T-helper 2 cell treated with Interferon-gamma antibody and Interleukin-4, amounts not matched to agents 5 μg/mL and 100 μg/mL, for 36 hours (primary cell): ENCODE results near the gene THAP4.

ENCODE experiments used
- DNase-seq: peaks from one replicate; pipeline ENCODE4 v3.0.0; 2021; ENCODE audit warnings: low spot score
- H3K27ac Mint-ChIP-seq: one replicate; pipeline ENCODE4 v1.8.0; 2021; ENCODE audit warnings: mild to moderate bottlenecking, mixed read lengths
- H3K27me3 Mint-ChIP-seq: one replicate; pipeline ENCODE4 v1.8.0; 2021; ENCODE audit warnings: low read depth, mixed read lengths
- H3K36me3 Mint-ChIP-seq: one replicate; pipeline ENCODE4 v1.8.0; 2021; ENCODE audit warnings: low read depth, mixed read lengths
- H3K4me1 Mint-ChIP-seq: one replicate; pipeline ENCODE4 v1.8.0; 2021; ENCODE audit warnings: low read depth, mixed read lengths
- H3K4me3 Mint-ChIP-seq: one replicate; pipeline ENCODE4 v1.8.0; 2022; ENCODE audit warnings: mild to moderate bottlenecking, moderate library complexity, mixed read lengths
- H3K9me3 Mint-ChIP-seq: one replicate; pipeline ENCODE4 v1.8.0; 2021; ENCODE audit warnings: mixed read lengths

Gene THAP4

DNA sequence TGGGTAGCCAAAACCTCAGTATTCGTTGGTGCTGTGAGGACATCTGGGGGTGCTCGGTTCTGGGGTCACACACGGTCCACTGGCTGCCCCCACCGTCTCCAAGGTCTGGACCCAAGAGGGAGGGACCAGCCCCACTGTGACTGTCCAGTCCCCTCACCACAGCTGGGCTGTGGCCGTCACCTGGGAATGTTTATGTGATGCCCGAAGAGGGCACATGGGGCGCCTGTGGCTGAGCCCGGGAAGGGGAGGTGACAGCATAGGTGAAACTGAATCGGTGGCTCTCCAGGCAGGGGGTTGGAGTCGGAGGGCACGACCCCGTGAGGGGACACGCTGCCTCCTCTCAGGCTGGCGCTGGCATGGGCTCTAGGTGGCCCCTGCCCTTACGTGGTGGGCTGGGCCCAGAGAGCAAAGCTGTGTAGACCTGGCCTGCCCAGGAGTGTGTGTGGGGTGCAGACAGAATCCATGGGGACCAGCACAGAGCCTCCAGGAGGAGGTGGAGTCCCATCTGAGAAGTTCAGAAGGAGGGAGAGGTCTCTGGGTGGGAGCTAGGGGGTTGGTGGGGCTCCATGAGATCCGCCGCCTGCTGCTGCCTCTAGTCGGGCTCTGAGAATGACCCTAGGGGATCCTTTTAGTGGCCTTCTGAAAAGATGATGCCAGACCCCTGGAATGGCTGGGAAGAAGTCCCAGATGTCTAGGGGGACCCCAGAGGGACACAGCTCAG is 76.6 kb downstream of the THAP4 start:
- DNase-seq = no peak
- Mint-ChIP-seq H3K27ac (no peak overlapping the region), H3K9me3 (no peaks in the 10 kb centered on the region), H3K27me3 (peaks cover 38% of the 10 kb centered on the region), H3K36me3 (peaks cover 3% of the 10 kb centered on the region), H3K4me3 (peak overlapping the region; percentile 40), H3K4me1 (peaks cover 10% of the 10 kb centered on the region)

DNA sequence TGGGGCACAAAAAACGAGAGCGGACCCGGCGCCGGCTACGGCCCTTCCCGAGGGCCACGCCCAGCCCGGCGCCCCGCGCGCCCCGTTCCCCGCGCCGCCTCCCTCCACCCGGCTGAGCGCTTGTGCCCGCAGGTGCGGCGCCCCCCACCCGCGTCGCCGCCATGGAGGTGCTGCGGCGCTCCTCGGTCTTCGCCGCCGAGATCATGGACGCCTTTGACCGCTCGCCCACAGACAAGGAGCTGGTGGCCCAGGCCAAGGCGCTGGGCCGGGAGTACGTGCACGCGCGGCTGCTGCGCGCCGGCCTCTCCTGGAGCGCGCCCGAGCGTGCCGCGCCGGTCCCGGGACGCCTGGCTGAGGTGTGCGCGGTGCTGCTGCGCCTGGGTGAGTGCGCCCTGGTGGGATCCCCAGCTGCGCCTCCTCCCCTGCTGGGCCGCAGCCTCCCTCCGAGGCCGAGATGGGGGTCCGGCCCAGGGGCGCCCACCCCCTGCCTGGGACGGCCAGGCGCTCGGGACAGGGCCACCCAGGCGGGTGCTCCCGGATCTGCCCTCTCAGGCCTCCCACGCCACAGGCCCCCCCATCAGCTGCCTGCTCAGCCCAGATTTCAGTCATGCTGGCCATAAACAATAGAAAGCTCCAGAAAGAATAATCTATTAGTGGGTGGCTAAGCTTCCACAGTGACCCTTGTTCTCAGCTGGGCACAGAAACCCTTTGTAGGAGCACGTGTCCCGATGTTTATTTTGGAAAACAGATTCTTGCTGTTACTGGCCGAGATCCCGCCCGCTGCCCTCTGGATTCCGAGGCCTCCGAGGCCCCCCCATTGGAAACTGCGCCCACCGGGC is 77.4 kb downstream of the THAP4 start:
- no peaks in the 10 kb centered on the region for H3K9me3 Mint-ChIP-seq
- peaks cover 3% of the 10 kb centered on the region for H3K36me3 Mint-ChIP-seq
- DNase-seq = no peak
- H3K27ac Mint-ChIP-seq = no peak overlapping the region
- peak overlapping the region; percentile 40 for H3K4me3 Mint-ChIP-seq
- H3K27me3 Mint-ChIP-seq = peaks cover 40% of the 10 kb centered on the region
- H3K4me1 Mint-ChIP-seq = peaks cover 10% of the 10 kb centered on the region

DNA sequence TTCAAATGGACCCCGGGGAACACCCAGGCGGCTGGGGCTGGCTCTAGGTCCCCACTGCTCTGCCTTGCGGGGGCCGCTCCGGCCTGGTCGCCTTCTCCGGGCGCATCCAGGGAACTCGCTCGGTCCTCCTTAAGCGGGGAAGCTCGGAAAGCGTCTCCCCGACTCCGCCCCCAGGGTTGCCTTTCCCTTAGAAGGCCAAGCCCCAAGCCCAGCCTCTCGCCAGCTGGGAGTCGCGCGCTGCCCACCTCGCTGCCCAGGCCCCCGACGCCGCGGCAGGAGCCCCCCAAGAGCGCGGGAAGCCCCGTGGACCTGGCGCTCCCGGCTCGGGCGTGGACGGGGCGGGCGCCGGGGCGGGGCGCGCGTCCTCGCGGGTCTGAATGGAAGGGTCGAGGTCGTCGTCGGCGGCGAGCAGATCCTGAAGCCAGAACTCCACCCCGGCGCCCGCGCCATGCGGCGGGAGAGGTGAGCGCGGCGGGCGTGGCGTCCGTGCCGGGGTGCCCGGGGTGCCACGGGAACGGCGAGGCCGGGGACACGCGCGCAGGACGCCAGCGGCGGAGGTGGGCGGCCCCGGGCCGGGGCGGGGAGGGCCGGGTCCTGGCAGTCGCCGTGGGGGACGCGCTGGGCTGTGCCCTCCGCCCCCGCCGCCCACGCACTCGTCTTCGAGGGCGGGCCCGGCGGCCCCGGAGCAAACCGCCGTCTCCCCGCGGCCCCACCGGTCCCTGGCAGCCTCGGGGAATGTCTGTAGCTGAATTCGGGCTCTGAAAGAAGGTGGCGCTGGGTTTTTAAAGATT is 78.2 kb downstream of the THAP4 start, which contains the start of gene BOK:
Gene BOK, plus strand, starts transcription at position 214 of the 791 bp plus-strand sequence. CDS start 739 bp downstream, outside the sequence.
- Mint-ChIP-seq H3K36me3 (peaks cover 3% of the 10 kb centered on the region), H3K9me3 (no peaks in the 10 kb centered on the region), H3K4me3 (peak within 1 kb of the TSS; percentile 67), H3K27me3 (peaks cover 40% of the 10 kb centered on the region), H3K27ac (no peak within 1 kb of the TSS), H3K4me1 (peaks cover 10% of the 10 kb centered on the region)
- DNase-seq = peak; percentile 24

DNA sequence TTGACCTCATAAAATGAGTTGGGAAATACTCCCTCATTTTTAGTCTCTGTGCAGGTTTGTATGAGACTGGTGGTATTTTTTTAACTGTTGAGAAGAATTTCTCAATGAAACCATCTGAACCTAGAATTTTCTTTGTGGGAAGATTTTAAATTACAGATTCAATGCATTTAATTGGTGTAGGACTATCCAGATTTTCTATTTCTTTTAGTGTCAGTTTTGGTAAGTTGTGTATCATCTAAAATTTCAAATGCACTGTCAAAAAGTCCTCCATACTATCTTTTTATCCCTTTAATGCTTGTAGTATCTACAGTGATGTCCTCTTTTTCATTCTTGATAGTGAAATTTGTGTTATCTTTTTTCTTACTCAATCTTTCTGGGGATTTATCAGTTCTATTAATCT is 80.2 kb downstream of the THAP4 start:
- H3K36me3 Mint-ChIP-seq = peaks cover 3% of the 10 kb centered on the region
- peaks cover 10% of the 10 kb centered on the region for H3K4me1 Mint-ChIP-seq
- no peak overlapping the region for H3K27ac Mint-ChIP-seq
- H3K27me3 Mint-ChIP-seq = peaks cover 41% of the 10 kb centered on the region
- H3K9me3 Mint-ChIP-seq = no peaks in the 10 kb centered on the region
- DNase-seq = no peak
- H3K4me3 Mint-ChIP-seq = no peak overlapping the region

DNA sequence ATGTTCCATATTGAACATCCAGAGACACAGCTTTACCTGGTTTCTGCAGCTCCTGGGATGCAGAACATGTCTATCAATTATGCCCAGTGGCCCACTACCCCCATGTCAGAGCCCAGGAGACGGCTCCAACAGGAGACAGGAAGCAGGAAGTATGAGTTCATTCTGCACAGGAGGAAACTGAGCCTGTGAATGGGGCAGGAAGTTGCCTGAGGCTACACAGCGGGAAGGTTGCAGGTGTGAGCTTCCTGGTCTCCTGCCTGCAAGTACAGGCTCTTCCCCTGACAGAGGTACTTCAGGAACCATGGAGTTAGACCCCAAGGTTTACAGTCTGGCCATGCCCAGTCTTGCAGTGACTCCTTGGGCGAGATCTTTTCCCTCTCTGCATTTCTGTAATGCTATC is 81.2 kb downstream of the THAP4 start:
- H3K4me3 Mint-ChIP-seq = no peak overlapping the region

DNA sequence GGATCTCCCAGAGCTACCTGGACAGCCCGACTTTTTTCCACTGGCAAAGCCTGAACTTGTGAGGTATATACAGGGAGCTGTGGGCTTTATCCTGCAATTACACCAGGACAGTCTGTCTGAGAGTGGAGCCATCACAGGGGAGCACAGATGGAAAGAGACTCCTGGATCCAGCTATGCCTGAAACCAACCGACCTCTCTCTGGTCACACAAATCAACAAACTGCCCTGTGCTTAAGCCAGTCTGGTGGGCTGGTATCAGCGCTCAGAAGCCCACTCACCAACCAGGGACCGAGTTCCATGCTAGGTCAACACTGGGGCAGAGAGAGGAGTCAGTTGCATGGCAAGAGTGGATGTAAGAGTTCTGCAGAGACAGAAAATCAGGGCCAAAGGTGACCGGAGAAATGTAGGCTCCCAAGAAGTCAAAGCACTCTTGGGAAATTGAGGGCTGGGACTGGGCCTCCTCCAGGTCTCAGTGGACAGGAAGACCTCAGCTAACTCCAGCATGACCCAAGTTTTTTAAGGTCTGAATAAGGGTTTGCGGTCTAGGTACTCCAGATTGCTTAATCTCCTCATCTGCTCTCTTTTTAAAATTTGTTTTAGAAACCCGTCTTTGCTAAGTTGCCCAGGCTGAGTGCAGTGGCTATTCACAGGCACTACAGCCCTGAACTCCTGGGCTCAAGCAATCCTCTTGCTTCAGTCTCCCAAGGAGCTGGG is 82.2 kb downstream of the THAP4 start:
- DNase-seq = no peak
- Mint-ChIP-seq H3K4me1 (peaks cover 10% of the 10 kb centered on the region), H3K36me3 (peaks cover 3% of the 10 kb centered on the region), H3K27ac (no peak overlapping the region), H3K4me3 (no peak overlapping the region), H3K27me3 (peaks cover 39% of the 10 kb centered on the region), H3K9me3 (no peaks in the 10 kb centered on the region)

More for the DNA sequence above, 81.2 kb downstream of the THAP4 start:
- peaks cover 10% of the 10 kb centered on the region for H3K4me1 Mint-ChIP-seq
- peaks cover 45% of the 10 kb centered on the region for H3K27me3 Mint-ChIP-seq
- H3K27ac Mint-ChIP-seq = no peak overlapping the region
- H3K9me3 Mint-ChIP-seq = no peaks in the 10 kb centered on the region
- H3K36me3 Mint-ChIP-seq = peaks cover 3% of the 10 kb centered on the region
- DNase-seq = no peak

DNA sequence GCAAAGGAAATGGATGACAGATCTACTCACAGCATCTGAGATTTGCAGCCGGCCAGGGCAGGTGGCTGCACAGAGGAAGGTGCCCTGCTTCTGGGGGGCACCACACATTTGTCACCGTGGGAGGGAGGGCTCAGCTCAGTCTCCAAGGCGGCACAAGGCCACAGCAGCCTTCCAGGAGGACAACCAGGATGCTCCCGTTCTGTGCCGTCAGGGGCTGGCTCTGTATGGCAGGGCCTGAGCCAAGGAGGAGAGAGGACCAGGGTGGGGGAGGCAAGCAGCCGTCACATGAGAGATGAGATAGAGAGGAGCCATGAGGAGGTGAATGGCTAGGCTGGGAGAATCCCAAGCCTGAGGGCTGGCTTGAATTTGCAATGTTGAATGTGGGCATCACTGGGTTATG is 83.0 kb downstream of the THAP4 start:
- peaks cover 42% of the 10 kb centered on the region for H3K27me3 Mint-ChIP-seq
- peaks cover 10% of the 10 kb centered on the region for H3K4me1 Mint-ChIP-seq
- no peak overlapping the region for H3K27ac Mint-ChIP-seq
- H3K9me3 Mint-ChIP-seq = no peaks in the 10 kb centered on the region
- H3K36me3 Mint-ChIP-seq = peaks cover 3% of the 10 kb centered on the region
- H3K4me3 Mint-ChIP-seq = no peak overlapping the region
- no peak for DNase-seq

DNA sequence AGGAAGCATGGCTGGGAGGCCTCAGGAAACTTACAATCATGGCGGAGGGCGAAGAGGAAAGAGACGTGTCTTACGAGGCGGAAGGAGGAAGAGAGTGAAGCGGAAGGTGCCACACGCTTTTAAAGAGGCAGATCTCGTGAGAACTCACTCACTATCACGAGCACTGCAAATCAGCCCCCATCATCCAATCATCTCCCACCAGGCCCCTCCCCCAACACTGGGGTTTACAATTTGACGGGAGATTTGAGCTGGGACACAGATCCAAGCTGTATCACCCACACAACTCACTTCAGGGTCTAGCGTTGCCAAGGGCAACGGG is 83.5 kb downstream of the THAP4 start:
- Mint-ChIP-seq H3K4me1 (peaks cover 10% of the 10 kb centered on the region), H3K27ac (no peak overlapping the region), H3K27me3 (peaks cover 42% of the 10 kb centered on the region), H3K9me3 (no peaks in the 10 kb centered on the region), H3K4me3 (no peak overlapping the region), H3K36me3 (peaks cover 3% of the 10 kb centered on the region)
- no peak for DNase-seq

DNA sequence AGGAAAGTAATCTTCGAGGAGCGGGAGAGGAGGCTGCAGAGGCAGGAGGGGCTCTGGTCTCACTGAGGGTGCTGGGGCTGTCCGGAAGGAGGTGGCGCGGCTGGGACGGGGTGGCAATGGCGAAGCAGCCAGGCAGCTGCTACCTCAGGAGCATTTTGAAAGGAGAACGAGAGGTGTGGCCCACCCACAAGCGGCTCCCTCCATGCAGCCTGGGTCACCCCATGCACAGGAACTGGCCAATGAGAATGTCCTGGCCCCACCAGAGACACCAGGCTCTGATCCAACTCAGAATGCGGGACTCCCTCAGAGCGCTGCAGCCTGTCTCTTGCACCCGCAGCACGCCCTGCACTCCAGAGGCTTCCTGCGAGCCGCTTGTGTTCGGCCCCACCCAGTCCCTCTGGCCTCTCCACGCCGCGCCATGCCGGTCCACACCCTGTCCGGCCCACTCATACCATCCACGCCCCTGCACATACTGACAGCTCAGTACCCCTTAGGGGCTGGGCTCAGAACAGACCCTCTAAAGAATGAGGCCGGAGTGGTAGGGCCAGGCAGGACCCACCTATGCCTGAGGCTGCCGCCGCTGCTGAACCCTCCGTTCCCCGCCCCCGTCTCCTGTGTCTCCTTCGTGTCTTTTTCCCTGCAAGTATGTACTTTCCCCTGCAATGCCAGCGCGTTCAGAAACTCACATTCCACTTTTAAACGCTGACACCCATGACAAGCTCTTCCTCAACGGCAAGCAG is 84.8 kb downstream of the THAP4 start:
- Mint-ChIP-seq H3K9me3 (no peaks in the 10 kb centered on the region), H3K27ac (no peak overlapping the region), H3K27me3 (peaks cover 34% of the 10 kb centered on the region), H3K36me3 (no peaks in the 10 kb centered on the region), H3K4me3 (no peak overlapping the region), H3K4me1 (peaks cover 6% of the 10 kb centered on the region)
- no peak for DNase-seq

GRCh38 chr2:241551599-241551997 is 85.4 kb downstream of the THAP4 start:
- Mint-ChIP-seq H3K9me3 (no peaks in the 10 kb centered on the region), H3K27ac (no peak overlapping the region), H3K36me3 (no peaks in the 10 kb centered on the region), H3K4me3 (no peak overlapping the region), H3K4me1 (peaks cover 6% of the 10 kb centered on the region), H3K27me3 (peaks cover 32% of the 10 kb centered on the region)
- DNase-seq = no peak

DNA sequence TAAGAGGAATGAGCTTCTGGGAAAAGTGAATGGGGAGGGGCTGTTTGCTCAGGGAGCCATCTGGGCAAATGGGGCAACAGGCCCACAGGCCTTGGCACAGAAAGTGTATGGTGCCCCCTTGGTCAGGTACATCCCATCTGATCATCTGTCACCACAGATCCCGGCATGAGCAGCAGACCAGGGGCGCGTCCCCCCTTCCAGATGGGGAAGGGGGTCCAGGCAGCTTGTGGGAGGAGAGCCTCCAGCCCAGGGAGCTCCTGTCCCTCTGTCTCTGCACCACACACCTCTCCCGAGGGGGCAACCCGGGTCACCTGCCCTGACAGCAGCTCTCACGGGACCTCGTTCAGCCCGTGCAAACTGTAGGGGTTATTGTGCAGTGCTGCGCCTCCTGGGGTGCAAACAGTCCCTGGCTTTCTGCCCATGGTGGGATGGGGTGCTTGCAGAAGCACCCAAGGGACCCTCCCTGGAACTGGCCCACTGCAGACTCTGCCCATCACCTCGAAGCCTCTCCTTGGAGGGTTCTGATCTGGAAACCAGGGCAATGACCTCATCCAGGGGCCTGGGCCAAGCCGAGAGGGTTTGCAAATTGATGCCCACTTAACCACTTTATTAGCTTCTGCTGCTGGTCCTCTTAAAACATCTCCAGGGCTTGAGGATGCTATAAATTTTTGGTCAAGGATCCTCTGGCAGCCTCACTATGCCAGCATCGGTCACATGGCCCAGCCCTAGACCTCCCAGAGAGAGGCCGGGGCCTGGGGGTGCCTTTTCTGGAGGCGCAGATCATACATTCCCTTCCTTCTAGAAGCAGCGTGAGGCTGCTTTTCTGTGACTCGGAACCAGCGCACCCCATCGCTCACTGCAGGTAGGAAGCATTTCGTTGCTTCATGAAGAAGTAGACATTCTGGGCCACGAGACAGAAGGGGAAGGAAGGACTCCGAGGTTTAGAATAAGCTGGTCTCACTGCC is 86.1 kb downstream of the THAP4 start:
- Mint-ChIP-seq H3K4me1 (peaks cover 5% of the 10 kb centered on the region), H3K27me3 (peaks cover 28% of the 10 kb centered on the region), H3K36me3 (no peaks in the 10 kb centered on the region), H3K4me3 (no peak overlapping the region), H3K27ac (no peak overlapping the region), H3K9me3 (no peaks in the 10 kb centered on the region)
- DNase-seq = no peak

DNA sequence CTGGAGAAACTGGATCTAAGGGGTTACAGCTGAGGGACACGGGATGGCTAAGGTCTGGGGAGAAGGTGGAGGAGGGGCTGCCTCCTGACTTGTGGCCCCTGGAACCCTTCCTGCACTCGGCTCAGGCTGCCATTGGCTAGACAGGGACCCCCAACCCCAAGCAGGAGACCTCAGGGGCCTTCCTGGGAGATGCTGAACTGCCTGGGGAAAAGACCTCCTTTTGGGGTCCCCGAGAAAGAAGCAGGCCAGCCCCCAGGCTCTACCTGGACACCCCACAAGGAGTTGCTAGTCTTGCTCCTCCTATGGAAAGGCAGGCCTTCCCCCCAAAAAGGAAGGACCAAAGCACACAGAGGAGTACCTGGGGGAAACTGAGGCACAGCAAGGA is 88.5 kb downstream of the THAP4 start:
- no peak overlapping the region for H3K4me3 Mint-ChIP-seq
- H3K9me3 Mint-ChIP-seq = no peaks in the 10 kb centered on the region
- no peaks in the 10 kb centered on the region for H3K36me3 Mint-ChIP-seq
- no peak for DNase-seq
- no peak overlapping the region for H3K27ac Mint-ChIP-seq
- peaks cover 22% of the 10 kb centered on the region for H3K27me3 Mint-ChIP-seq
- no peaks in the 10 kb centered on the region for H3K4me1 Mint-ChIP-seq
